Measurements from ENCODE around the gene ANKRD44. TPM values are rescaled to one million over a fixed set of nuclear protein-coding genes. Genes with fewer than 3 reads are reported as not detected.

ANKRD44 gene
- total RNA-seq, 1 donor from 2014 or later: 4.0 TPM

GRCh38 chr2:197286805-197287595 lies 23.6 kb downstream of the ANKRD44 start:
- H3K4me1 Mint-ChIP-seq (ENCODE audit: low read depth): peaks cover 3% of the 10 kb centered on the region
- TF ChIP-seq CTCF (IDR thresholded peaks at IDR 0.05; ENCODE audit: unreplicated experiment): no peak
- H3K9me3 Mint-ChIP-seq (ENCODE audit: low read depth): peaks cover 10% of the 10 kb centered on the region
- no peaks in the 10 kb centered on the region for H3K27me3 Mint-ChIP-seq
- DNase-seq (ENCODE audit: low spot score, unreplicated experiment): no peak
- H3K4me3 Mint-ChIP-seq (ENCODE audit: low read depth): no peak overlapping the region
- no peaks in the 10 kb centered on the region for H3K36me3 Mint-ChIP-seq (ENCODE audit: insufficient read depth)
- H3K27ac Mint-ChIP-seq: no peak overlapping the region

- H3K27me3 Mint-ChIP-seq: no peaks in the 10 kb centered on the region
- no peak for DNase-seq (ENCODE audit: low spot score, unreplicated experiment)
- peaks cover 6% of the 10 kb centered on the region for H3K9me3 Mint-ChIP-seq (ENCODE audit: low read depth)
- no peak overlapping the region for H3K27ac Mint-ChIP-seq
- no peak overlapping the region for H3K4me3 Mint-ChIP-seq (ENCODE audit: low read depth)
- H3K36me3 Mint-ChIP-seq (ENCODE audit: insufficient read depth): no peaks in the 10 kb centered on the region
- H3K4me1 Mint-ChIP-seq (ENCODE audit: low read depth): peaks cover 3% of the 10 kb centered on the region
- no peak for TF ChIP-seq CTCF (IDR thresholded peaks at IDR 0.05; ENCODE audit: unreplicated experiment)
Observed at GRCh38 chr2:197285361-197285760, 25.2 kb downstream of the ANKRD44 start.

- Mint-ChIP-seq H3K27ac (no peak overlapping the region), H3K4me3 (ENCODE audit: low read depth) (no peak overlapping the region), H3K36me3 (ENCODE audit: insufficient read depth) (no peaks in the 10 kb centered on the region), H3K9me3 (ENCODE audit: low read depth) (peaks cover 4% of the 10 kb centered on the region), H3K27me3 (no peaks in the 10 kb centered on the region), H3K4me1 (ENCODE audit: low read depth) (peaks cover 3% of the 10 kb centered on the region)
- DNase-seq (ENCODE audit: low spot score, unreplicated experiment): no peak
- TF ChIP-seq CTCF (IDR thresholded peaks at IDR 0.05; ENCODE audit: unreplicated experiment): no peak
Observed at GRCh38 chr2:197284956-197285355, 25.6 kb downstream of the ANKRD44 start.

GRCh38 chr2:197281421-197281820 lies 29.2 kb downstream of the ANKRD44 start:
- TF ChIP-seq CTCF (IDR thresholded peaks at IDR 0.05; ENCODE audit: unreplicated experiment): no peak
- Mint-ChIP-seq H3K36me3 (ENCODE audit: insufficient read depth) (no peaks in the 10 kb centered on the region), H3K4me1 (ENCODE audit: low read depth) (peaks cover 3% of the 10 kb centered on the region), H3K27ac (no peak overlapping the region), H3K27me3 (no peaks in the 10 kb centered on the region), H3K9me3 (ENCODE audit: low read depth) (no peaks in the 10 kb centered on the region), H3K4me3 (ENCODE audit: low read depth) (no peak overlapping the region)
- DNase-seq (ENCODE audit: low spot score, unreplicated experiment): no peak

- Mint-ChIP-seq H3K27me3 (no peaks in the 10 kb centered on the region), H3K4me3 (ENCODE audit: low read depth) (no peak overlapping the region), H3K4me1 (ENCODE audit: low read depth) (no peaks in the 10 kb centered on the region), H3K9me3 (ENCODE audit: low read depth) (no peaks in the 10 kb centered on the region), H3K36me3 (ENCODE audit: insufficient read depth) (no peaks in the 10 kb centered on the region), H3K27ac (no peak overlapping the region)
- no peak for DNase-seq (ENCODE audit: low spot score, unreplicated experiment)
- TF ChIP-seq CTCF (IDR thresholded peaks at IDR 0.05; ENCODE audit: unreplicated experiment): no peak
Observed at GRCh38 chr2:197280015-197280702, 30.4 kb downstream of the ANKRD44 start.
